ENCODE results near the gene LNP1.

GRCh38 chr3:100400780-100401673 lies at the start of gene LNP1, which contains the start of gene TOMM70:
- TF ChIP-seq CTCF (IDR thresholded peaks at IDR 0.05 in 4 of 5, conservative IDR thresholded peaks at IDR 0.05 in 1 of 5) (no peak), POLR2A (IDR thresholded peaks at IDR 0.05) (peak; percentile 47 to 81)
